DMS153 treated with DMSO at 0.1 percent for 48 hours (cell line): ENCODE data around the gene PITPNM3.

Experiments
- DNase-seq: peaks from one replicate; lab custom pipeline; 2025; ENCODE audit not compliant: unreplicated experiment; lab: John Stamatoyannopoulos, UW

Gene PITPNM3

GRCh38 chr17:6528557-6528956 is 27.8 kb downstream of the PITPNM3 start:
- no peak for DNase-seq

DNA sequence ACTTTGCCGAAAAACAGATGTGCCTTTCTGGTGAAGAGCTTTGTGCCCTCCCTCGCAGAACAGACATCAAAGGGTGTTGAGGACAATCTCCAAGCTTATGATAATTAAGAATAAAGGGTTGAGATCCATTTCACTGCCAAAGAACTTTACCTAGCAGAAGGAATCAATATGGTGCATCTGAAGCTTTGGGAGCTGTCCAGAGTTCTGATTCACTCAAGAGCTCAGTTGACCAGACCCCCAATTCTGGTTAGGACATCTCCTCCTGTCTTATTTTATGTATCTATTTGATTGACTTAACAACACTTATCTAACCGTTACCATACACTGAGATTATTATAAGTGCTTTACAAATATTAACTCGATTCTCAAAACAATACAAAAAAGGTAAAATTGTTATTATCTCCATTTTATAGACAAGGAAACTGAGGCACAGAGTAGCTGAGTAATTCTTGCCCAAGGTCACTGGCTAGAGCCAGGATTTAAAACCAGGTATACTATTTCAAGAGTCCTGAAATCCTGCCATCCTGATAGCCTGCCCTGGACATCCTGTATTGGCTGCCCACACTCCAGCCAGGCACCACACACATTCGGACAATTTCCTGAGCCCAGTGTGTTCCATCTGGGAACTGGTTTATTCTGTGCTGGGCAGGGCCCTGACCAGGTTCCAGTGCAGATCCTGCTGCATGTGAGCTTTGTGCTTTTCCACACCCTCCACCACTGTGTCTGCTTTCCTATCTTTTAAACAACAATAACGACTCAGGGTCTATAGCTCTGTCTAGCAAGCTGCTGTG is 29.8 kb downstream of the PITPNM3 start:
- no peak for DNase-seq

GRCh38 chr17:6525731-6526130 is 30.6 kb downstream of the PITPNM3 start:
- DNase-seq: no peak

GRCh38 chr17:6525141-6525540 is 31.2 kb downstream of the PITPNM3 start:
- DNase-seq: no peak

GRCh38 chr17:6524520-6524919 is 31.8 kb downstream of the PITPNM3 start:
- DNase-seq: no peak

DNA sequence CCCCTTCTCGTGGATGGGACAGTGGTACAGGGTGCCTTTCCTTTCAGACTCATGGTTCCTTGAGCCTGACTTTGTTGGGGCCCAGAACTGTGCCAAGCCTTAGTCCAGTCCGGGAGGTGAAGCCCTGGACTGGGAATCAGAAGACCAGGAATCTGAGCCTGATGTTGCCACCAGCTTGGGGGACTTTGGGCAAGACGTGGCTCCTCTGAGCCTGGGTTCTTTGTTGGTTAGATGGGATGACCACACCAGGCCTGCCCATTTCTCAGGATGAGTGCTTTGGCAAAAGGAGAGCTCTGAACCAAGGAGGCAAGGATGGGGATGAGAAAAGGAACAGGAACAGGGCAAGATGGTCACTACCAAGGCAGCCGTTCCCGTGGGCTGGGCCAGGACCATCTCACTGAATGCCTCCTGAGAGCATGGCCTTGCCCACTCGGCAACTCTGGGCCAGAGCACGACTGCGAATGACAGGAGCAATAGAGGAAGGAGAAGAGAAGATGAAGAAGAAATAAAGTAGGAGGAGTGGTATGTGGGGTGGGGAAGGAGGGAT is 32.5 kb downstream of the PITPNM3 start:
- no peak for DNase-seq

DNA sequence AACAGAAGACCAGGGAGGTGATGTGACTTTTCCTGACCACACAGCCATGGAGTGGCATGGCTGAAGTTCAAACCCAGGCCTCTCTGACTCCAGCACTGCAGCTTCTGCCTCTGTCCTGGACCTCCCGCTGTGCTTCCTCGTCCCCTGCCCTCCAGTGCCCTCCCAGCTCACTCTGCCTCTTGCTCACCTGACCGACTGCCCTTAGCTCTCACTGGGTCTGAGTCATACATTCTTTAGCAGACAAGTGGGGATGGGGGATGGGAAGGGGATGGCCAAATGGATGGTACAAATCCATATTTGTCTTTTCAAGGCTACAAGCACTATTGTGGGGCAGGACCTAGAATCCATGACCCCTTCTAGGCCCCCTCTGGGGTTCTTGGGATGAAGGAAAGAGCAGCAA is 33.0 kb downstream of the PITPNM3 start:
- DNase-seq: no peak

DNA sequence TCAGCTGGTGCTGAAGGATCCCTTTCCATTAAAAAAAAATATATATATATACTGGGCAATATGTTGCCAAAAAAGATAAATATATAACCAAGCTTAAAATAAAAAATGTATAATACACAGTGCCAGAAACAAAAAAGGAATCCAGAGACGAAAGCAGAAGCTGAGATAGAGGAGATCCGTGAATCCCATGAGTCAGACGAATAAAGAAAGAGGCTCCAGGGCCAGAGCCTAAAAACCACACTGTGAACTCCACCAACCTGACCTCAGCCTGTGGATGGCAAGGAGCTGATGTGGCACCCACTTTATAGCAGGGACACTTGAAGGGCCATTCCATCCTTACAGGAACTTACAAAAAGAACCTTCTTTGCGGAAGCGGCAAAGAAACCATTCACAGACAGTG is 34.8 kb downstream of the PITPNM3 start:
- DNase-seq: no peak

- no peak for DNase-seq
Observed at GRCh38 chr17:6517062-6517461, 39.3 kb downstream of the PITPNM3 start.

- DNase-seq: no peak
Observed at GRCh38 chr17:6514371-6514770, 42.0 kb downstream of the PITPNM3 start.

GRCh38 chr17:6512552-6512951 is 43.8 kb downstream of the PITPNM3 start:
- no peak for DNase-seq

GRCh38 chr17:6510321-6510977 is 45.9 kb downstream of the PITPNM3 start:
- no peak for DNase-seq

DNA sequence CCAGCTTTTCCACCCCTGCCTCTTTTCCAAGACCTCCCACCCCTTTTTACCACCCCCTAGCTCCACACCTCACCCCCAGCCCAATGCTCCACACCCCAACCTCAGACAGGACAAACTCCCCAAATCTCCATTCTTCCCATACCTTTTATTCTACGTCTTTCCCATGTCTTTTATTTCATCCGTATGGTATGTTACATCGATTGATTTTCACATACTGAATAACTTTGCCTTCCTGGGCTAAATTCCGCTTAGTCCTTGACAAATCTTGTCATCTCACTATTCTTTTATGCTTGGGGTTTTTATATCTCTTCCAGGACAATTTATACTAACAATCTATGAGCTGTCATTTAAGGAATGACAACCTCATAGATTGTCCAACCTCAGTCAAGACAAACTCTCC is 46.4 kb downstream of the PITPNM3 start:
- DNase-seq: no peak

DNA sequence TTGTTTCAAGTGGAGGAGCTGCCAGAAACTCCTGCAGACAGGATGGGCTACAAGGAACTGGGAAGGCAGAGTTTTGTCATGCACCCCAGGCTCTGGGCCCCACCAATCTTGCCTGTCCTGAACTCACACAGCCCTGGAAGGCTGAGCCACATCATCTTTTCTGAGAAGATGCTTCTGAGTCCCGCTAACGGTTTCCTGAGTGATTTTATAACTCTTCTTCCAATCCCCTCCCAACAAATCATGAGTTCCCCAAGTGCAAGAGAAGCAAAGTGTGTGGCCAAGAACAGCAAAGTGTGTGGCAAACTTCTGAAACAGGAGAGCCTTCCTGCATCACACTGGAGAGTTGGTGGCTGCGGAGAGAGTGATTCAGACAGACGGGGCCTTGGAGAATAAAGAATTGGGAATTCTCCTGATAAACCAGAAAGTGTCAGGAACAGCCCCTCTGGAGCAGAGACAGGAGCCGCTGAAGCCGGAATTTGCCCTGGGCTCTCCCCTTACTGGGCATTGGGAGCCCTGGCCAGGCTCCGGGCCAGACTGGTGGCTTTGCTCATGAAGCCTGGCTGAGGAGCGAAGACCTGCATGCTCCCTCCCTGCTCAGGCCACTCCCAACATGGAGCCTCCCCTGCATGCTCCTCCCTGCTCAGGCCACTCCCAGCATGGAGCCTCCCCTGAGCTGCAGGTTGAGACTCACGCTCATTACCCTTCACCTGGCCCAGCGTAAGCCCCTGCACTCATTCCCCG is 47.2 kb downstream of the PITPNM3 start:
- DNase-seq: no peak

DNA sequence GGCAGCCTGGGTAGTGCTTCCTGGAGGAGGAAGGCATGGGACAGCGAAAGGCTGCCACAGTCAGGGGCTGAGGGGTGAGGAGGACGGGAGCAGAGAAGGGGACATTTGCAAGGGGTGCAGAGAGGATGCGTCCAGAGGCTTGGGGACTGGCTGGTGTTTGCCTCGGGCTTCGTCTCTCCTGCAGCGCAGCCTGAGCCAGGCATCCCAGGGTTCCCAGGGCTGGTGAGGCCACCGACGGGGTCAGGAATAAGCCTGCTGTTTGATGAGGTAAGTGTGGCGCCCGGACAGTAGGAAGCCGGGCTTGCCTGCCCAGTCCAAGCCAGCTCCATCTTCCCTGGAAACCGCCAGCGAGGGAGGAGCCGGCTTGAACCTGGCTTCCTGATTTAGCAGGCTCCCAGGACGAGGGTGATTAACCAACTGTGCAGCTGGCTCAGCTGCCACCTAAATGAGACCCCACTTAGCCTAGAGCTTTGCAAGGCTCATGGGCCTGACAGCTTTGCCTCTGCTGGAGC is 47.8 kb downstream of the PITPNM3 start:
- DNase-seq: no peak

DNA sequence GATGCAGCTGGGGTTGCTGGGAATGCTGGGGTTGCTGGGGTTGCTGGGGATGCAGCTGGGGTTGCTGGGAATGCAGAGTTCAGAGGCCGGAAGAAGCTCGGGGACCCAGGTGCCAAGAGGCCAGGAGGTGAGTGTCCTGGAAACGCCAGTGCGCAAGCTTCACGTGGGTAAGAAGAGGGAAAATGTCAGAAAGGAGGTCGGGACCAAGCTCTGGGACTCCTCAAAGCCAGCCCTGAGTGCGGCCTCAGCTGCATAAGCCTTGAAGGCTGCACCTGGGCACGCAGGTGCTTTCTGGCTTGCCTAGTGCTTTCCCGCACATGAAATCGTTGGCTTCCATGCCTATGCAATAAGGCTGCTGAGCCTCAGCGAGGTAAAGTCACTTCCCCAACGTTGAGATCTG is 48.3 kb downstream of the PITPNM3 start:
- DNase-seq: no peak

- DNase-seq: no peak
Observed at GRCh38 chr17:6507535-6507934, 48.8 kb downstream of the PITPNM3 start.

GRCh38 chr17:6506679-6507231 is 49.6 kb downstream of the PITPNM3 start:
- DNase-seq: no peak

GRCh38 chr17:6505425-6506142 is 50.8 kb downstream of the PITPNM3 start:
- no peak for DNase-seq

DNA sequence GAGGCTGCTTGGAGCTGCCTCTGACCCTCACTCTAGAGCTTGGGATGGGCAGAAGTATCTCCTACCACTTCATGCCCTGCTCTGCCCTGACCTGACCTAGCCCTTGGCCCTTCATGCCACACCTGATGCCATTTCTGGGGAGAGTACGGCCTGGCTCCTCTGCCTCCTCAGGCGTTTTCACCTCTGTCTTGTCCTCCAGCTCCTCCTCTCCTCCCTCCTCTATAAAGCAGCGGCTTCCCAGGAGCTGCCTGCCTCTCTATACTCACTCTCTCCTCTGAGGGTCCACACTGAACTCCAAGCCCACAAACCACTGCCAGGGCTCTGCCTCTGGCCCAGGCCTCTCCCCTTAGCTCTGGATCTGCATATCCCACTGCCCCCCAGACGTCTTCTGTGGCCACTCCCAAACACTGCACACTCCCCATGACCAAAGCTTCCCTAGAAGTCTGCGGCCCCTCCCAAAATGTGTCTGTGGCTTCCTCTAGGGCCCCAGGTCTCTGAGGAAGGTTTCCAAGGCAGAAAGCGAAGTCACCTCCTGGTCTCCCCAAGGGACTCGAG is 52.6 kb downstream of the PITPNM3 start:
- DNase-seq: no peak
